Large intestine (tissue), 3 donors: ENCODE data around the gene CXCL1. TPM values are rescaled to one million over a fixed set of nuclear protein-coding genes. Genes with fewer than 3 reads are reported as not detected.

Experiments used
- DNase-seq, 2 donors: peaks; one replicate each; pipeline versions ENCODE4 v3.0.0 to v3.0.0-alpha.2; 2013
- H3K27ac ChIP-seq: one replicate; pipeline ENCODE4 v1.5.1; 2013; ENCODE audit warnings: low read length
- H3K27me3 ChIP-seq: 2 replicates; pipeline ENCODE4 v1.6.1; 2013; ENCODE audit warnings: low read length; ENCODE audit not compliant: control insufficient read depth, insufficient read depth
- H3K36me3 ChIP-seq: 2 replicates; pipeline ENCODE4 v1.6.1; 2013; ENCODE audit warnings: low read length; ENCODE audit not compliant: control insufficient read depth, insufficient read depth
- H3K4me1 ChIP-seq: one replicate; pipeline ENCODE4 v1.6.1; 2013; ENCODE audit warnings: low read length; ENCODE audit not compliant: control insufficient read depth, insufficient read depth
- H3K4me3 ChIP-seq: one replicate; pipeline ENCODE4 v1.5.1; 2013; ENCODE audit warnings: low read length
- H3K9me3 ChIP-seq: one replicate; pipeline ENCODE4 v1.6.1; 2013; ENCODE audit warnings: mild to moderate bottlenecking, low read depth, low read length, moderate library complexity; ENCODE audit not compliant: control insufficient read depth
- WGBS: methylation state at CpG from one replicate; pipeline ENCODE4 v1.1.5; 2013; ENCODE audit warnings: low lambda C conversion rate; ENCODE audit not compliant: insufficient coverage; 5-methylcytosine and 5-hydroxymethylcytosine counted together
- polyA plus RNA-seq: library from polyadenylated mRNA; unstranded; fragments of 120-200 nt; gene quantifications from one replicate; pipeline ENCODE4 v1.2.1, GENCODE V29; 2013

CXCL1 gene
- polyA plus RNA-seq, 1 donor = 4.3 TPM

GRCh38 chr4:73839071-73839470 lies 30.1 kb upstream of the CXCL1 start:
- peaks cover 5% of the 10 kb centered on the region for H3K4me1 ChIP-seq
- no peak overlapping the region for H3K27ac ChIP-seq
- no peak overlapping the region for H3K4me3 ChIP-seq
- peaks cover 22% of the 10 kb centered on the region for H3K27me3 ChIP-seq
- H3K36me3 ChIP-seq = no peaks in the 10 kb centered on the region
- no peaks in the 10 kb centered on the region for H3K9me3 ChIP-seq
- 100% methylated on average over 1 of the region's 5 CpGs for WGBS
- DNase-seq = no peak

GRCh38 chr4:73839715-73840114 lies 29.5 kb upstream of the CXCL1 start:
- peaks cover 22% of the 10 kb centered on the region for H3K27me3 ChIP-seq
- no peak overlapping the region for H3K27ac ChIP-seq
- H3K9me3 ChIP-seq = no peaks in the 10 kb centered on the region
- no peak for DNase-seq
- H3K36me3 ChIP-seq = no peaks in the 10 kb centered on the region
- no peak overlapping the region for H3K4me3 ChIP-seq
- WGBS = 75% methylated on average over 3 of the region's 3 CpGs
- peaks cover 5% of the 10 kb centered on the region for H3K4me1 ChIP-seq

GRCh38 chr4:73841243-73841925 lies 27.8 kb upstream of the CXCL1 start:
- H3K4me3 ChIP-seq = no peak overlapping the region
- no peaks in the 10 kb centered on the region for H3K9me3 ChIP-seq
- no peaks in the 10 kb centered on the region for H3K36me3 ChIP-seq
- H3K27ac ChIP-seq = no peak overlapping the region
- DNase-seq = no peak
- no CpG with 5 or more reads among the region's 4 CpGs for WGBS
- peaks cover 5% of the 10 kb centered on the region for H3K4me1 ChIP-seq
- H3K27me3 ChIP-seq = peaks cover 18% of the 10 kb centered on the region

GRCh38 chr4:73842696-73843095 lies 26.5 kb upstream of the CXCL1 start:
- Histone ChIP-seq H3K4me1 (no peaks in the 10 kb centered on the region), H3K27me3 (peaks cover 10% of the 10 kb centered on the region), H3K27ac (no peak overlapping the region), H3K4me3 (no peak overlapping the region), H3K9me3 (no peaks in the 10 kb centered on the region), H3K36me3 (no peaks in the 10 kb centered on the region)
- DNase-seq = no peak

- Histone ChIP-seq H3K27ac (no peak overlapping the region), H3K27me3 (peaks cover 12% of the 10 kb centered on the region), H3K4me1 (no peaks in the 10 kb centered on the region), H3K9me3 (no peaks in the 10 kb centered on the region), H3K36me3 (no peaks in the 10 kb centered on the region), H3K4me3 (no peak overlapping the region)
- DNase-seq = no peak
Measured at GRCh38 chr4:73843369-73843768, 25.8 kb upstream of the CXCL1 start.

GRCh38 chr4:73844345-73844744 lies 24.8 kb upstream of the CXCL1 start:
- no peaks in the 10 kb centered on the region for H3K36me3 ChIP-seq
- no peak overlapping the region for H3K4me3 ChIP-seq
- no CpG with 5 or more reads among the region's 3 CpGs for WGBS
- no peak for DNase-seq
- no peaks in the 10 kb centered on the region for H3K9me3 ChIP-seq
- no peak overlapping the region for H3K27ac ChIP-seq
- H3K27me3 ChIP-seq = peaks cover 5% of the 10 kb centered on the region
- H3K4me1 ChIP-seq = no peaks in the 10 kb centered on the region

- Histone ChIP-seq H3K4me1 (no peaks in the 10 kb centered on the region), H3K36me3 (no peaks in the 10 kb centered on the region), H3K4me3 (no peak overlapping the region), H3K9me3 (no peaks in the 10 kb centered on the region), H3K27me3 (peaks cover 5% of the 10 kb centered on the region), H3K27ac (no peak overlapping the region)
- 33% methylated on average over 1 of the region's 2 CpGs for WGBS
- DNase-seq = no peak
Measured at GRCh38 chr4:73844806-73845205, 24.4 kb upstream of the CXCL1 start.

- no peaks in the 10 kb centered on the region for H3K36me3 ChIP-seq
- DNase-seq = no peak
- WGBS = no CpG with 5 or more reads among the region's 3 CpGs
- peaks cover 10% of the 10 kb centered on the region for H3K27me3 ChIP-seq
- no peak overlapping the region for H3K27ac ChIP-seq
- no peaks in the 10 kb centered on the region for H3K4me1 ChIP-seq
- no peaks in the 10 kb centered on the region for H3K9me3 ChIP-seq
- H3K4me3 ChIP-seq = no peak overlapping the region
Measured at GRCh38 chr4:73847526-73848182, 21.5 kb upstream of the CXCL1 start.

- H3K27me3 ChIP-seq = peaks cover 16% of the 10 kb centered on the region
- H3K27ac ChIP-seq = no peak overlapping the region
- 100% methylated on average over 1 of the region's 1 CpG for WGBS
- DNase-seq = no peak
- no peak overlapping the region for H3K4me3 ChIP-seq
- H3K9me3 ChIP-seq = no peaks in the 10 kb centered on the region
- no peaks in the 10 kb centered on the region for H3K4me1 ChIP-seq
- H3K36me3 ChIP-seq = no peaks in the 10 kb centered on the region
Measured at GRCh38 chr4:73848183-73848777, 20.9 kb upstream of the CXCL1 start.

GRCh38 chr4:73850261-73850970 lies 18.8 kb upstream of the CXCL1 start:
- no CpG with 5 or more reads among the region's 4 CpGs for WGBS
- Histone ChIP-seq H3K4me1 (no peaks in the 10 kb centered on the region), H3K27me3 (peaks cover 23% of the 10 kb centered on the region), H3K4me3 (no peak overlapping the region), H3K27ac (no peak overlapping the region), H3K36me3 (no peaks in the 10 kb centered on the region), H3K9me3 (no peaks in the 10 kb centered on the region)
- DNase-seq = no peak
